HG02678 (cell line): Measurements from ENCODE around the gene SAMD3.
"Not testable (repeated sequence)": the region's sequence is repeated elsewhere in the genome, so short reads cannot be mapped to it uniquely, and the experiment has no call there.

ENCODE experiments used
- ATAC-seq: cut with Tn5 transposase; IDR thresholded peaks from one replicate; pipeline ENCODE4 v1.9.1; 2021; ENCODE audit warnings: mild to moderate bottlenecking, moderate library complexity; ENCODE audit not compliant: unreplicated experiment

The SAMD3 gene

GRCh38 chr6:130212215-130212874, 10.4 kb downstream of the SAMD3 start:
- no peak for ATAC-seq

- ATAC-seq = no peak
Observed at GRCh38 chr6:130211691-130212090, 11.1 kb downstream of the SAMD3 start.

- no peak for ATAC-seq
Observed at GRCh38 chr6:130207979-130208649, 14.6 kb downstream of the SAMD3 start.

- no peak for ATAC-seq
Observed at GRCh38 chr6:130206479-130206878, 16.3 kb downstream of the SAMD3 start.

GRCh38 chr6:130204322-130204721, 18.4 kb downstream of the SAMD3 start:
- no peak for ATAC-seq

- no peak for ATAC-seq
Observed at GRCh38 chr6:130203370-130203769, 19.4 kb downstream of the SAMD3 start.

GRCh38 chr6:130202782-130203181, 20.0 kb downstream of the SAMD3 start:
- ATAC-seq = peak; percentile 49

- ATAC-seq = no peak
Observed at GRCh38 chr6:130200020-130200419, 22.7 kb downstream of the SAMD3 start.

GRCh38 chr6:130198483-130199035, 24.2 kb downstream of the SAMD3 start:
- no peak for ATAC-seq

GRCh38 chr6:130197816-130198482, 24.8 kb downstream of the SAMD3 start:
- not testable (repeated sequence) for ATAC-seq

GRCh38 chr6:130194434-130194833, 28.3 kb downstream of the SAMD3 start:
- ATAC-seq = not testable (repeated sequence)

- no peak for ATAC-seq
Observed at GRCh38 chr6:130190701-130191690, 31.8 kb downstream of the SAMD3 start.

GRCh38 chr6:130189531-130190397, 33.0 kb downstream of the SAMD3 start:
- no peak for ATAC-seq

- ATAC-seq = no peak
Observed at GRCh38 chr6:130188207-130188899, 34.4 kb downstream of the SAMD3 start.

GRCh38 chr6:130187335-130188206, 35.2 kb downstream of the SAMD3 start:
- no peak for ATAC-seq

- no peak for ATAC-seq
Observed at GRCh38 chr6:130185658-130186057, 37.1 kb downstream of the SAMD3 start.

GRCh38 chr6:130183271-130184222, 39.2 kb downstream of the SAMD3 start:
- no peak for ATAC-seq
